ENCODE results near the gene JHY.

The JHY gene

GRCh38 chr11:122848186-122848585, 34.4 kb upstream of the JHY start:
- no peak overlapping the region for H3K4me3 ChIP-seq (ENCODE audit: low read length)
- DNase-seq (ENCODE audit: low read depth), result no peak
- TF ChIP-seq CTCF (conservative IDR thresholded peaks at IDR 0.05; ENCODE audit: low read depth, low read length), result no peak

GRCh38 chr11:122850076-122850631, 32.4 kb upstream of the JHY start:
- no peak for TF ChIP-seq CTCF (conservative IDR thresholded peaks at IDR 0.05; ENCODE audit: low read depth, low read length)
- no peak for DNase-seq (ENCODE audit: low read depth)

GRCh38 chr11:122851366-122851966, 31.1 kb upstream of the JHY start:
- TF ChIP-seq CTCF (conservative IDR thresholded peaks at IDR 0.05; ENCODE audit: low read depth, low read length), result no peak
- DNase-seq (ENCODE audit: low read depth), result no peak
- no peak overlapping the region for H3K4me3 ChIP-seq (ENCODE audit: low read length)

More at GRCh38 chr11:122850076-122850631, 32.4 kb upstream of the JHY start:
- H3K4me3 ChIP-seq (ENCODE audit: low read length), result no peak overlapping the region

GRCh38 chr11:122852074-122852795, 30.3 kb upstream of the JHY start:
- DNase-seq (ENCODE audit: low read depth), result no peak
- no peak for TF ChIP-seq CTCF (conservative IDR thresholded peaks at IDR 0.05; ENCODE audit: low read depth, low read length)
- no peak overlapping the region for H3K4me3 ChIP-seq (ENCODE audit: low read length)

GRCh38 chr11:122852796-122853160, 29.8 kb upstream of the JHY start:
- no peak overlapping the region for H3K4me3 ChIP-seq (ENCODE audit: low read length)
- TF ChIP-seq CTCF (conservative IDR thresholded peaks at IDR 0.05; ENCODE audit: low read depth, low read length), result no peak
- DNase-seq (ENCODE audit: low read depth), result no peak

- TF ChIP-seq CTCF (conservative IDR thresholded peaks at IDR 0.05; ENCODE audit: low read depth, low read length), result no peak
- DNase-seq (ENCODE audit: low read depth), result no peak
- H3K4me3 ChIP-seq (ENCODE audit: low read length), result no peak overlapping the region
Measured at GRCh38 chr11:122853261-122853660, 29.3 kb upstream of the JHY start.
